Erythroblast (primary cell): ENCODE measurements around the gene RIC1.

Experiments
- GATA1 ChIP-seq: IDR thresholded peaks from 2 replicates; pipeline ENCODE4 v1.6.1; 2011; ENCODE audit warnings: low read depth, mild to moderate bottlenecking, control low read depth, low read length, moderate library complexity
- POLR2A ChIP-seq: IDR thresholded peaks from 2 replicates; pipeline ENCODE4 v1.6.1; 2011; ENCODE audit warnings: mild to moderate bottlenecking, low read length

DNA sequence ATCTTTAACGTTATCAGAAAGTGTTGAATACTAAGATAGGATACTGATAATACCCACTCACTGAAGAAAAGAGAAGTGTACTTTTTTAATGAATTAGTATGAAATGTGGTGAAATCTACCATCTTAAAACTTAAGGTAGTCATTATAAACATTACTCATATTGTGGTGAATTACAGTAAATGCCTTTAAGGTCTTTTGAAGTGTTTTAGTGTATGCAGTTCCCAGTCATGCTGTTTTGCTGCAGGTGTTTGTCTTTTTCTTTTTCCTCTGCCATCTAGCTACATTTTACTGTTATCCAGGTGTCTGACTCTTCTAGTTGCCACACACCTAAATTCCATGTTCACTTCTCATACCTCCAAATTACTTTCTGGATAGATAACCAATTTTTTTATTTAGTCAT lies 131.4 kb downstream of the RIC1 start:
- TF ChIP-seq POLR2A: no peak
- no peak for TF ChIP-seq GATA1
